H1 (cell line): ENCODE measurements around the gene NPHS2. TPM values are rescaled to one million over a fixed set of nuclear protein-coding genes. Genes with fewer than 3 reads are reported as not detected.

Experiments
- CTCF ChIA-PET: fragments of 300-600 bp; sonication (Branson Sonifier 250); formaldehyde crosslinking; loops from one replicate; lab custom pipeline; 2021; ENCODE audit not compliant: partially characterized antibody; lab: Charles Lee
- POLR2A ChIA-PET: fragments of 300-600 bp; sonication (Branson Sonifier 250); formaldehyde crosslinking; loops from one replicate; lab custom pipeline; 2021; ENCODE audit warnings: inconsistent platforms; ENCODE audit not compliant: partially characterized antibody; lab: Charles Lee
- DNase-seq, 2 experiments: peaks; one replicate each; pipeline versions ENCODE4 v3.0.0 to v3.0.0-alpha.2; 2010 to 2022; ENCODE audit warnings: low spot score in 2 of 2, low read depth in 1 of 2, mixed read lengths in 1 of 2
- FAIRE-seq: peaks from 2 replicates; lab custom pipeline; 2011; peaks lifted over from hg19 to GRCh38; lab: Jason Lieb, UNC
- H2AFZ ChIP-seq: 2 replicates; pipeline ENCODE4 v1.8.1; 2012; ENCODE audit warnings: low read length, inconsistent platforms
- H2AK5ac ChIP-seq: 2 replicates; pipeline ENCODE4 v1.6.1; 2013; ENCODE audit warnings: low read depth, low read length
- H2BK120ac ChIP-seq: replicated peaks from 2 replicates; pipeline ENCODE3; 2013; ENCODE audit warnings: low read depth, low read length, inconsistent platforms
- H2BK12ac ChIP-seq: 2 replicates; pipeline ENCODE4 v1.6.1; 2013; ENCODE audit warnings: low read depth, low read length
- H2BK15ac ChIP-seq: 2 replicates; pipeline ENCODE4 v1.6.1; 2013; ENCODE audit warnings: low read length
- H2BK20ac ChIP-seq: 2 replicates; pipeline ENCODE4 v1.6.1; 2013; ENCODE audit warnings: low read length
- H2BK5ac ChIP-seq: 2 replicates; pipeline ENCODE4 v1.6.1; 2013; ENCODE audit warnings: low read depth, low read length
- H3K14ac ChIP-seq: 2 replicates; pipeline ENCODE4 v1.6.1; 2013; ENCODE audit warnings: inconsistent platforms; ENCODE audit not compliant: insufficient read length
- H3K18ac ChIP-seq: 2 replicates; pipeline ENCODE4 v1.6.1; 2013; ENCODE audit warnings: low read length; ENCODE audit errors: extremely low read depth
- H3K23ac ChIP-seq: 2 replicates; pipeline ENCODE4 v1.6.1; 2013; ENCODE audit warnings: inconsistent platforms; ENCODE audit not compliant: insufficient read length
- H3K23me2 ChIP-seq: 2 replicates; pipeline ENCODE4 v1.6.1; 2013; ENCODE audit warnings: low read depth, low read length
- H3K27ac ChIP-seq: 2 replicates; pipeline ENCODE4 v1.6.1; 2011; ENCODE audit warnings: low read depth, low read length, inconsistent platforms
- H3K27me3 ChIP-seq, 4 experiments: replicated peaks in 1 of 4; 1 replicate in 1 of 4; 2 replicates in 3 of 4; pipeline versions ENCODE4 v1.6.1 to v1.8.1; 2011 to 2013; ENCODE audit warnings: low read length in 3 of 4, mild to moderate bottlenecking in 3 of 4, inconsistent platforms in 2 of 4, mixed read lengths in 2 of 4, moderate library complexity in 1 of 4; ENCODE audit not compliant: control insufficient read depth in 3 of 4, insufficient read depth in 3 of 4; ENCODE audit errors: extremely low read depth in 1 of 4
- H3K36me3 ChIP-seq, 4 experiments: 2 replicates each; pipeline versions ENCODE4 v1.6.1 to v1.8.1; 2011 to 2013; ENCODE audit warnings: mild to moderate bottlenecking in 4 of 4, low read length in 3 of 4, moderate library complexity in 2 of 4, control low read depth in 1 of 4, inconsistent platforms in 1 of 4; ENCODE audit not compliant: insufficient read depth in 4 of 4, control insufficient read depth in 2 of 4
- H3K4ac ChIP-seq: replicated peaks from 2 replicates; pipeline ENCODE3; 2013; ENCODE audit warnings: low read length, low read depth, mixed read lengths, inconsistent platforms; ENCODE audit not compliant: insufficient read length
- H3K4me1 ChIP-seq, 4 experiments: replicated peaks in 1 of 4; 1 replicate in 1 of 4; 2 replicates in 3 of 4; pipeline versions ENCODE4 v1.6.1 to v1.8.1; 2011 to 2013; ENCODE audit warnings: low read length in 3 of 4, inconsistent platforms in 2 of 4, mixed read lengths in 1 of 4; ENCODE audit not compliant: insufficient read depth in 4 of 4, control insufficient read depth in 3 of 4
- H3K4me2 ChIP-seq, 2 experiments: 2 replicates each; pipeline versions ENCODE4 v1.6.1 to v1.8.1; 2011 to 2013; ENCODE audit warnings: low read depth in 2 of 2, low read length in 2 of 2, control low read depth in 1 of 2, inconsistent platforms in 1 of 2, mild to moderate bottlenecking in 1 of 2; ENCODE audit not compliant: insufficient read depth in 1 of 2
- H3K4me3 ChIP-seq, 4 experiments: fragments of 200-600, 300-600 bp in 1 of 4; sonication (generic), shearing (Covaris generic), sonication (Bioruptor Twin) in 1 of 4; 2 replicates each; pipeline versions ENCODE4 v1.5.1 to v1.8.1; 2011 to 2016; ENCODE audit warnings: low read length in 4 of 4, low read depth in 3 of 4, control low read depth in 2 of 4, inconsistent platforms in 2 of 4, mild to moderate bottlenecking in 2 of 4, mixed read lengths in 1 of 4, moderate library complexity in 1 of 4; ENCODE audit not compliant: insufficient read depth in 2 of 4; ENCODE audit errors: extremely low read depth in 1 of 4
- H3K56ac ChIP-seq: replicated peaks from 2 replicates; pipeline ENCODE3; 2013; ENCODE audit warnings: low read depth, mild to moderate bottlenecking, mixed read lengths, low read length, inconsistent platforms; ENCODE audit not compliant: insufficient read length
- H3K79me1 ChIP-seq: 2 replicates; pipeline ENCODE4 v1.6.1; 2013; ENCODE audit warnings: low read depth, low read length, control low read depth
- H3K79me2 ChIP-seq, 2 experiments: 2 replicates each; pipeline versions ENCODE4 v1.6.1 to v1.8.1; 2012 to 2013; ENCODE audit warnings: low read length in 2 of 2, mild to moderate bottlenecking in 2 of 2, inconsistent platforms in 1 of 2; ENCODE audit not compliant: insufficient read depth in 2 of 2, control insufficient read depth in 1 of 2
- H3K9ac ChIP-seq, 4 experiments: replicated peaks in 1 of 4; 1 replicate in 1 of 4; 2 replicates in 3 of 4; pipeline versions ENCODE4 v1.6.1 to v1.8.1; 2011 to 2013; ENCODE audit warnings: low read depth in 3 of 4, low read length in 3 of 4, control low read depth in 2 of 4, mild to moderate bottlenecking in 2 of 4, moderate library complexity in 2 of 4, inconsistent platforms in 1 of 4; ENCODE audit errors: extremely low read depth in 1 of 4
- H3K9me3 ChIP-seq, 2 experiments: 2 replicates each; pipeline versions ENCODE4 v1.6.1 to v1.8.1; 2012 to 2013; ENCODE audit warnings: mild to moderate bottlenecking in 2 of 2, moderate library complexity in 2 of 2, control low read depth in 1 of 2, inconsistent platforms in 1 of 2, low read depth in 1 of 2, low read length in 1 of 2, mixed read lengths in 1 of 2; ENCODE audit not compliant: insufficient read depth in 2 of 2
- H4K20me1 ChIP-seq, 2 experiments: replicated peaks in 1 of 2; 2 replicates each; pipeline versions ENCODE3 to v1.8.1; 2011 to 2013; ENCODE audit warnings: inconsistent platforms in 2 of 2, low read length in 2 of 2, mild to moderate bottlenecking in 1 of 2; ENCODE audit not compliant: insufficient read depth in 2 of 2, control insufficient read depth in 1 of 2
- H4K5ac ChIP-seq: 2 replicates; pipeline ENCODE4 v1.6.1; 2013; ENCODE audit warnings: low read length, low read depth, mixed read lengths, inconsistent platforms; ENCODE audit not compliant: insufficient read length
- H4K8ac ChIP-seq: 2 replicates; pipeline ENCODE4 v1.8.0; 2013; ENCODE audit warnings: mild to moderate bottlenecking, moderate library complexity, low read length, inconsistent platforms; ENCODE audit not compliant: insufficient read depth; ENCODE audit errors: extremely low read depth
- H4K91ac ChIP-seq: replicated peaks from 2 replicates; pipeline ENCODE3; 2013; ENCODE audit warnings: low read length, mixed read lengths, inconsistent platforms; ENCODE audit not compliant: insufficient read length
- CBX5 ChIP-seq: fragments of 300-800, 300-1000 bp; sonication (generic); IDR thresholded peaks from 2 replicates; pipeline ENCODE4 v1.7.1; 2016; ENCODE audit warnings: antibody characterized with exemption, low read length, low read depth
- EZH2 ChIP-seq: fragments of 200-600 bp; sonication (generic); IDR thresholded peaks from 2 replicates; pipeline ENCODE4 v1.7.1; 2012; ENCODE audit warnings: low read depth, mild to moderate bottlenecking, moderate library complexity, low read length, inconsistent platforms; ENCODE audit not compliant: severe bottlenecking
- FOSL1 ChIP-seq: IDR thresholded peaks from 2 replicates; pipeline ENCODE4 v1.6.1; 2011; ENCODE audit warnings: mild to moderate bottlenecking, low read depth, low read length, moderate library complexity; ENCODE audit not compliant: insufficient read depth
- HDAC2 ChIP-seq, 2 experiments: fragments of 300-600 bp in 1 of 2; sonication (generic) in 1 of 2; IDR thresholded peaks; 2 replicates each; pipeline ENCODE4 v1.6.1; 2011 to 2012; ENCODE audit warnings: low read depth in 2 of 2, low read length in 2 of 2, mild to moderate bottlenecking in 2 of 2, moderate library complexity in 2 of 2, borderline replicate concordance in 1 of 2, inconsistent platforms in 1 of 2
- JUND ChIP-seq: IDR thresholded peaks from 2 replicates; pipeline ENCODE4 v1.6.1; 2011; ENCODE audit warnings: mild to moderate bottlenecking, improper control_type of control experiment, low read length
- KDM4A ChIP-seq: IDR thresholded peaks from one replicate; pipeline ENCODE4 v1.7.1; 2012; ENCODE audit warnings: low read depth, mild to moderate bottlenecking, moderate library complexity, low read length, inconsistent platforms; ENCODE audit not compliant: severe bottlenecking
- POLR2A ChIP-seq, 2 experiments: IDR thresholded peaks; 1 replicate in 1 of 2; 2 replicates in 1 of 2; pipeline ENCODE4 v1.6.1; 2011; ENCODE audit warnings: low read depth in 2 of 2, low read length in 2 of 2, mild to moderate bottlenecking in 2 of 2; ENCODE audit errors: control extremely low read depth in 1 of 2
- RAD21 ChIP-seq, 2 experiments: IDR thresholded peaks in 1 of 2; conservative IDR thresholded peaks in 1 of 2; 2 replicates each; pipeline ENCODE4 v1.6.1; 2011; ENCODE audit warnings: low read depth in 2 of 2, low read length in 2 of 2, improper control_type of control experiment in 1 of 2, inconsistent platforms in 1 of 2, mild to moderate bottlenecking in 1 of 2, moderate library complexity in 1 of 2
- TAF7 ChIP-seq: optimal IDR thresholded peaks from 2 replicates; pipeline ENCODE3; 2011; ENCODE audit warnings: low read depth, mild to moderate bottlenecking, inconsistent platforms, low read length, moderate library complexity, borderline replicate concordance
- TEAD4 ChIP-seq: IDR thresholded peaks from 2 replicates; pipeline ENCODE4 v1.6.1; 2012; ENCODE audit warnings: low read depth, low read length, inconsistent platforms, mixed read lengths
- YY1 ChIP-seq: IDR thresholded peaks from 2 replicates; pipeline ENCODE4 v1.6.1; 2011; ENCODE audit warnings: low read depth, mild to moderate bottlenecking, low read length
- WGBS, 2 experiments: shearing (Covaris generic) in 1 of 2; methylation state at CpG; one replicate each; pipeline versions ENCODE4 v1.1.6 to v1.1.7; 2013 to 2015; ENCODE audit warnings: low lambda C conversion rate in 2 of 2, mixed read lengths in 2 of 2, inconsistent platforms in 1 of 2, low coverage in 1 of 2, missing lambda C conversion rate in 1 of 2; ENCODE audit not compliant: insufficient replicate concordance in 2 of 2, insufficient coverage in 1 of 2, insufficient read length in 1 of 2; ENCODE audit errors: extremely low coverage in 1 of 2, missing lambda C conversion rate in 1 of 2; 5-methylcytosine and 5-hydroxymethylcytosine counted together
- polyA plus RNA-seq, 7 experiments: library from polyadenylated mRNA; depleted of rRNA in 3 of 7; stranded (reverse) in 5 of 7; unstranded in 2 of 7; fragments of >200 nt in 5 of 7; fragments of 200-250 nt in 2 of 7; gene quantifications; 1 replicate in 5 of 7; 2 replicates in 1 of 7; 4 replicates in 1 of 7; pipeline versions ENCODE4 v1.2.1 to v1.2.3, GENCODE V29; 2011 to 2013; ENCODE audit warnings: missing spikeins in 2 of 7, mixed read lengths in 2 of 7
- total RNA-seq: library from RNA; stranded (reverse); fragmentation: NEBNext Ultra II Directional; extraction: Animal tissue kit (Norgen Biotek cat#: 25700); gene quantifications from 2 replicates; pipeline ENCODE4 v1.2.1, GENCODE V29; 2021
- TF ChIP-seq, protein P1 (sequence below): IDR thresholded peaks from 2 replicates; pipeline ENCODE4 v1.6.1; 2012; ENCODE audit warnings: inconsistent platforms
- TF ChIP-seq, protein P2 (sequence below): IDR thresholded peaks from 2 replicates; pipeline ENCODE4 v1.6.1; 2012; ENCODE audit warnings: inconsistent platforms

NPHS2 gene
- total and polyA plus RNA-seq, 2 of the 8 experiments (the other 6 are each of a cell fraction or from before 2014, with no cell fraction given): not detected

DNA sequence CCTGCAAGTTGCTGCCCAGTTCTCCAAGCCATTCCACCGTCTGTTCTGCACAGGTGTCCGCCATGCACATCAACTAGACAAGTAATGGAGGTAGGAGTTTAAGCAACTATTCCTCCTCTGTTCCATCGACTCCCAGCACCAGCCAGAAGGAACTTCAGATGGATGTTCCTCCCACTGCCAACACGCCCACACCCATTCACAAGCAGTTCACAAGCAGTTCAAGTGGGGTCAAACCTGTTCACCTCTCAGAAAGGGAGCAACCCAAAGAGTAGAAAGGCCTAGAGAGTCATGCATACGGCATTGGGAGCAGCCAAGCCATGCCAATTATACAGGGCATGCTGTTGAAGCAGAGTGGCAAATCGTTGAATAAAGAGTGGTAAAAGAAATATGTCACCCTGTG lies 11.6 kb upstream of the NPHS2 start:
- Histone ChIP-seq H2BK15ac (no peak overlapping the region), H3K27me3 (peaks cover 11 to 47% (median 33%) of the 10 kb centered on the region in 4 experiments), H3K27ac (no peak overlapping the region), H2AK5ac (no peak overlapping the region), H3K4ac (no peak overlapping the region), H4K8ac (no peak overlapping the region), H2BK120ac (no peak overlapping the region), H3K79me1 (no peaks in the 10 kb centered on the region), H2BK5ac (no peak overlapping the region), H3K56ac (no peak overlapping the region), H3K4me1 (peaks cover 0 to 4% (median 2%) of the 10 kb centered on the region in 4 experiments; a peak in 3 of 7 replicates), H3K9ac (no peak overlapping the region), H3K4me2 (no peak overlapping the region), H3K18ac (no peak overlapping the region), H4K20me1 (no peaks in the 10 kb centered on the region), H3K14ac (no peak overlapping the region), H3K36me3 (no peaks in the 10 kb centered on the region), H3K4me3 (no peak overlapping the region), H3K9me3 (peaks cover 3% of the 10 kb centered on the region in 2 experiments; a peak in 2 of 4 replicates), H3K79me2 (no peaks in the 10 kb centered on the region), H2BK20ac (no peak overlapping the region), H2BK12ac (no peak overlapping the region), H2AFZ (no peak overlapping the region), H3K23ac (no peak overlapping the region), H3K23me2 (no peaks in the 10 kb centered on the region), H4K91ac (no peak overlapping the region), H4K5ac (no peak overlapping the region)
- ChIA-PET POLR2A (no interaction called here), CTCF (interaction anchor here (0.7 to 2.0 kb wide), 6 partner anchors 12 to 443 kb away, joined by 3 to 10 read pairs (median 4); partner anchors contain the start of gene NPHS2)
- DNase-seq: no peak
- TF ChIP-seq FOSL1: no peak
- no peak for TF ChIP-seq JUND
- no peak for TF ChIP-seq POLR2A (IDR thresholded peaks at IDR 0.05; ENCODE audit: control extremely low read depth in 1 of 2, low read depth in 2 of 2, low read length in 2 of 2)
- TF ChIP-seq TAF7: no peak
- TF ChIP-seq, protein P1, sequence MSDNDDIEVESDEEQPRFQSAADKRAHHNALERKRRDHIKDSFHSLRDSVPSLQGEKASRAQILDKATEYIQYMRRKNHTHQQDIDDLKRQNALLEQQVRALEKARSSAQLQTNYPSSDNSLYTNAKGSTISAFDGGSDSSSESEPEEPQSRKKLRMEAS: no peak
- no peak for TF ChIP-seq EZH2
- TF ChIP-seq YY1: no peak
- no peak for TF ChIP-seq HDAC2 (IDR thresholded peaks at IDR 0.05; ENCODE audit: borderline replicate concordance in 1 of 2, low read depth in 2 of 2, low read length in 2 of 2)
- TF ChIP-seq KDM4A: no peak
- TF ChIP-seq CBX5: no peak
- TF ChIP-seq RAD21 (IDR thresholded peaks at IDR 0.05 in 1 of 2, conservative IDR thresholded peaks at IDR 0.05 in 1 of 2; ENCODE audit: low read depth in 2 of 2, low read length in 2 of 2): no peak
- TF ChIP-seq, protein P2, sequence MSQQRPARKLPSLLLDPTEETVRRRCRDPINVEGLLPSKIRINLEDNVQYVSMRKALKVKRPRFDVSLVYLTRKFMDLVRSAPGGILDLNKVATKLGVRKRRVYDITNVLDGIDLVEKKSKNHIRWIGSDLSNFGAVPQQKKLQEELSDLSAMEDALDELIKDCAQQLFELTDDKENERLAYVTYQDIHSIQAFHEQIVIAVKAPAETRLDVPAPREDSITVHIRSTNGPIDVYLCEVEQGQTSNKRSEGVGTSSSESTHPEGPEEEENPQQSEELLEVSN: no peak
- no peak for TF ChIP-seq TEAD4
- no peak for FAIRE-seq
- WGBS, 2 experiments: 88% methylated on average over 6 of the region's 6 CpGs; no CpG with 5 or more reads in 1 of the 2 experiments
